ENCODE results near the gene HAUS7.

Gene HAUS7

DNA sequence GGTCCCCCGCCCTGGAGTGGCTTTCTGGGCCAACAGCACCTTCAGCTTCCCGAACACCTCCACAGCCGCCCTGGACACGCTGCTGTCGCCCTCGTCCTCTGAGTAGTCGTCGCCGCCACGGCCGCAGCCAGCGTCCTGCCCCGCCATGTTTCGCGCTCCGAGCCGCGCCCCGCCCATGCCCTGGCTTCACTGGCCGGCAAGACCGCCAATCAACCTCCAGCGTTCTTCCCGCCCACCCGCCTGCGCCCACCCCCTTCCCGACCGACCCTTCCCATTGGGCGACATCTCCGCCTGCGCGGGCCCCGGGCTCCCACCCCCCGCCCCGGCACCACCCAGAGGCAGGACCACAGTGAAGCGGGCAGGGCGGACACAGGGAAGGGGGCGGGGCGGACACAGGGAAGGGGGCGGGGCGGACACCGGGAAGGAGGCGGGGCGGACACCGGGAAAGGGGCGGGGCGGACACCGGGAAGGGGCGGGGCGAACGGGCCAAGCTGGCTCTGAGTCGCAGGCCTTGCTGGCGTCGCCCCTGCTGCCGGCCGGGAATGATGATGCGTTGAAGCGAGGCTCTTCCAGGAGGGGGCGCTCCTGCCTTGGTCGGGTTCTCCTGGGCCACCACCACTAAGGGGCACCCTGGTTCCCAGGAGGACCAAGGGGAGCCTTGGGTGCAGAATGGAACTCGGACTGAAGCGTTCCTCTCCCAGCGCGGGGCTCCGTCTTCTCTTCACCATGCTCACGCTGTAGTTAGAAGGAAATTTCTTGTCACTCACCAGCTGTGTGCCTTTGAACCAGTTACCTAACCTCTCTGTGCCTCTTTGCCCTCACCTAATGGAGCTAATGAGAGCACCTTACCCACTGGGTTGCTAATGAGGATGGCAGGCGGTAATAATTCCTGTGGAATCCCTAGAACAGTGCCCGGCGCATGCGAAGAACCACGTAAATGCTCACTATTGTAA is at the start of gene HAUS7:
Gene HAUS7, minus strand, starts transcription at position 166 of the 953 bp plus-strand sequence. Its CDS starts 19 bp downstream, at position 147.
- peak; percentile 86 for DNase-seq

DNA sequence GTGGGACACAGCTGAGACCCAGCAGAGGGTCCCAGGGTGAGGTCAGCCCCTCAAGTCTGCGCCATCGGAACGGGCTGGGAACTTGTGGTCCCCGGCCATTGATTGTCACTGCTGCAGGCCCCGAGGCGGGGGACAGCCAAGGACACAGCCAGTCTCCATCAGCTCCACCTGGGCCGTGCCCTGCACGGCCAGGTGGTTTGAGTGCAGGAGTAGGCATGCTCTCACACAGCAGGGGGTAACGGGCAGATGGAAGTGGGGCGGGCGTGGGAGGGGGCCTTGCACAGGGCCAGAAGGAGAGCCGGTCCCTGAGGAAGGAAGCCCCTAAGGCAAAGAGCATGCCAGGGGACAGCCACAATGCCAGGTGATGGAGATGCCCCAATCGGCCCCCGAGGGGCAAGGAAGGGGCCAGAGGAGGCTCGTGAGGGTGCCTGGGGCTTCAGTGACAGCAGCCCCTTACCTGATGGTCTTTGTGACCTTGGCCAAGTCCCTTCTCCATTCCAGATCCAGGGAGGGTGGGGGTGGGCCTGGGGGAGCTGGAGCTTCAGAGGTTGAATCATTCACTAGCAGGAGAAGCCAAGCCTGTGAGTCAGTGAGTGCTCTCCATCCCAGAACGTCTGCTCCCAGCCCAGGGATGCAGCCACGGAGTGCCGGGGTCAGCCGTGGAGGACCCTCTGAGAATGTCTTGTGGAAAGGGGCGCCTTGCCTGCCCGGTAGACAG is 49.4 kb upstream of the HAUS7 start:
- DNase-seq: no peak

DNA sequence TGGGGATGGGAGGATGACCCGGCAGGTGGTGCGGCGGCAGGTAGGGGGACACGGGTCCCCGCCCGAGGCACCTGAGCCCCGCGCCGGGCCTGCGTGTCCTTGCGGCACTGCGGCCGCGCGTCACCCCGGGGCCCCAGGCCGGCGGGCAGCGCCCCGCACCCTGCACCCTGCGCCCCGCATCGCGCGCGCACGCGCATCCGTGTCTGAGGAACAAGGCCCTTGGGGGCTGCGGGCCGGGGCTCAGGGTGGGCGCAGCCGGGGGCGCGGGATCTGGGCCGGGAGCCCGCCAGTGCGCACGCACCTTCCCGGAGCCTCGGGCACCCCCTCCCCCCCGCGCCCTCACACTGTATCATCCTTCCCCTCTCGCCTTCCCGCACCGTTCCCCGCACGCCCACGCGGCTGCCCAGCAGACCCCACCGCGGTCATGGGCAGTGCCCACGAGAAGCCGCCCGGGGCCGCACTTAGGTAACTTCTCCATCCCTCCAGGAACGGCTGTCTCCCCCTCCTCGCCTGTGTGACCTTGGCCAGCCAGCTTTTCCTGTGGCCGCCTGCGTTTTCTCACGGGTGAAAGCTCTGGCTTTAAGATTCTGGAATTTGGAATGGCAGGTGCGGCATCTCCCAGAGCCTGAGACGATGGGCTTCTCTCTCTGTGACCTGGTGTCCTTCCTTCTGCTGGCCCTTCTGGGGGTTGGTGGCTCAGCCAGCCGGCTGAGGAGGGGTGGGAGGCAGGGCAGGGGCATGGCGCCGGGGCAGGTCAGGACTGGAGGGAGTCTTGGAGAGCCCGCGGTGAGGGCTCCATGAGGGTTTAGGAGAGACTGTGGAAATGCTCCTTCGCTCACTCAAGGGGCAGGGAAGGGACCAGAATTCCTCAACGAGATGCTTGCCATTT is 47.8 kb upstream of the HAUS7 start:
- no peak for DNase-seq

DNA sequence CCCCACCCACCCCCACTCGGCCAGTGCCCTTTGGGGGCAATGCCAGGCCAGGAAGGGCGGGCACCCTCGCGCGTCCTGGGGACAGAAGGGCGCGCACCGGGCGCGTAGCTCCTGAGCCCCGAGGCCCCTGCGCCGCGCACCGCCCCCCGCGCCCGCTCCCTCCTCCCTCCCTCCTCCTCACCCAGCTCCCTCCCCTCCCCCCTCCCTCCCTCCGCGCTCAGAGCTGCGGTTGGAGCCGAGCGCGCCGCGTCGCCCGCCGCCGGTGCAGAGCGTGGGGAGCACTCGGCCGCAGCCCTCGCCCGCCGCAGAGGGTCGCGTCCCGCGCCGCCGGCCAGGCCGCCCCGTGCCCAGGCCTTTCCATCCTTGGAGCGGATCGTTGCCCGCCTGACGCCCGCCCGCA is 47.0 kb upstream of the HAUS7 start, which contains the start of gene ATP2B3:
Gene ATP2B3, plus strand, starts transcription at position 220 of the 400 bp plus-strand sequence. CDS start 18,606 bp downstream, outside the sequence.
- DNase-seq: no peak

DNA sequence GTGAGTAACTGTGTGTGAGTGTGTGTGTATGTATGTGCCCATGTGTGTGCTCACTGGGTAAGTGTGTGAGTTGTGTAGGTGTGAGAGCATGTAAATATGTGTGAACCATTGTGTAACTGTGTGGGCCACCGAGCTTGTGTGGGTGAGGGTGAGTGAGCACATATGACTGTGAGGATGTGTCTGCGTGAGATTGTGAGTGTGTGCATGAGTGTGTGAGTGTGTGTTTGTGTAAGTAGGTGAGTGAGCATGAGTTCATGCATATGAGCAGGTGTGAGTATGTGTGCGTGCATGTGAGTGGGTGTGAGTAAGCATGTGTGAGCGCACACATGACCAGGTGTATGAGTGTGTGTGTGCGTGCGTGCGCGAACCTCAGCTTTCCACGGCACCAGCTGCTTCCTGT is 45.7 kb upstream of the HAUS7 start:
- no peak for DNase-seq

DNA sequence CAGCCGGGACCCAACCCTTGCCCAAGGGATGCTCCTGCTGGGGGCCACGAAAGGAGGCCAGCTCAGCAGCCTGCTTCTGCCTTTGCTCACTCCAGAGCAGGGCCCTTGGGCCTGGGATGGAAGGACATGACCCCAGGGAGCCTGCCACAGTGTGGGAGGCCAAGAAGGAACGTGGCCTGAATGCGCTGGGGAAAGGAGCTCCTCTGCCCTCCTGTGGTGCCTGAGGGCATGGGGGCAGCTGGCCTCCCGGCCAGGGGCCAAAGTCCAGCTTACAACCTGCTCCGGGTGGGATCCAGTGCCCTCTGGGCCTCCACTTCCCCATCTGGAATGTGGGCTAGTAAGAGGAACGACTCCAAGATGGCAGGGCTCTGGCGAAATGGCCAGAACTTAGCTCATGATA is 45.1 kb upstream of the HAUS7 start:
- no peak for DNase-seq

DNA sequence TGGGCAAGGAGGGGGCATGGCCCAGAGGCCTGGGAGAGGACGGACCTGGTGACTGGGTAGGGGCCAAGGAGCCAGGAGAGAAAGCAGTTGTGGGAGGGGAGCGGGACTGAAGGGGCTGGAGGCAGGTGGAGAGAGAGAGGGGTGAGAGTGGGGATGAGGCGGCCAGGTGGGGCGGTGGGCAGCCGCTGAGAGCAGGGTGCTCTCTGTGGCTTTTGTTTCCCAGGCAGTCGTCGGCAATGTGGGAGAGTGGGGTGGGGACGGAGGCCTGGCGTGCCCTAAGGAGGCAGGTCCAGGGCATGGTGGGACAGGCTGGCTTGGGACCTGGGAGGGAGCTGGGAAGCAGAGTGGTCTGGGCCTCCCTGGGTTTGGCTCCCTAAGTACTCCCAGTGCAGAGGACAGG is 43.9 kb upstream of the HAUS7 start:
- no peak for DNase-seq

DNA sequence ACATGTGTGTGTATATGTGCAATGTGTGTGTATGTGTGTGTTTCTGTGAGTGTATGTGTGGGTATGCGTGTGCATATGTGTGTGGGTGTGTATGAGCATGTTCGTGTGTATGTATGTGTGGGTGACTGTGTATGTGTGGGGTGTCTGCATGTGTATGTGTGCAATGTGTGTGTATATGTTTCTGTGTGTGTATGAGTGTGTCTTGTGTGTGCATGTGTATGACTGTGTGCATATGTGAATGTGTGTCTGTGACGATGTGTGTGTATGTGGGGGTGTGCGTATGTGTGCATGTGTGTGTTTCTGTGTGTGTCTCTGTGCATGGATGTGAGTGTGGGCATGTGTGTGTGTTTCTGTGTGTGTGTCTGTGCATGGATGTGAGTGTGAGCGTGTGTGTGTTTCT is 42.9 kb upstream of the HAUS7 start:
- DNase-seq: no peak

DNA sequence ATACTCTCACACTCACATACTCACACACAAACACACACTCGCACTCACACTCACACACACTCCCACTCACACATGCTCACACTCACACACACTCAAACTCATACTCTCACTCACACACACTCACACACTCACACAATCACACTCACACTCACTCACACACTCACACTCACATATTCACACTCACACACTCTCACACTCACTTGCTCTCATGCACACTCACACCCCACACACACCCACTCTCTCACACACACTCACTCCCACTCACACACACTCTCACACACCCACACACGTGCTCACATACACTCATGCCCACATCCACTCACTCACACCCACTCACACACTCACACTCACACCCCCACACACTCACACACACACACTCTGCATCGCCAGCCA is 42.1 kb upstream of the HAUS7 start:
- no peak for DNase-seq

DNA sequence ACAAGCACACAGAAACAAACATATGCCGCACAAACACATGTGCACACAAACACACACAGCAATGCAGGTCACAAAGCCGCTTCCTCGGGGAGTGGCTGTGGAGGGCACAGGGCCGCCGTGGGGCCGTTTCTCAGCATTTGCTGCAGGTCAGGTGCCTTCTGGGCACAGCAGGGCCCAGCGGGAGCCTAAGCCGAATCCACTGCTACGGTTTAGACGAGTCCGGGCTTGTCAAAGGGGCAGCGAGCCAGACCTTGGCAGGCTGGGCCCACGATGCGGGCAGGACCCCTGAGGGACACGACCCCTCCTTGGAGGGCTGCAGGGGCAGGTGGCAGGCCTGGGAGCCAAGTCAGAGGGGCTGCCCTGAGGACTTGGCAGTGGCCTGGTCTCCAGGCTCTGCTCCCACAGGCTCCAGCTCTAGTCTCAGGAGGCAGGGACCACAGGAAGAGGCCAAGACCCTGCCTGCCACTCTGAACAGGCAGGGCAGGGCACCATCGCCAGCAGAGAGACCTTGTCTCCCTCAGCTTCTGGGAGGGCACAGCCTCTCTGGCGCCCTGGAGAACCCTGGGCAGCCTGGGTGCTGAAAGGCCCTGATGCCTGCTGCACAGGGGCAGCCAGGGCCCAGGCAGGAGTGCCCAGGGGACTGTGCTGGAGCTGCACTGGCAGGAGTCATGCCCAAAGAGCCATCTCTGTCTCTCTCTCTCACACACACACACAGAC is 41.6 kb upstream of the HAUS7 start:
- DNase-seq: no peak

DNA sequence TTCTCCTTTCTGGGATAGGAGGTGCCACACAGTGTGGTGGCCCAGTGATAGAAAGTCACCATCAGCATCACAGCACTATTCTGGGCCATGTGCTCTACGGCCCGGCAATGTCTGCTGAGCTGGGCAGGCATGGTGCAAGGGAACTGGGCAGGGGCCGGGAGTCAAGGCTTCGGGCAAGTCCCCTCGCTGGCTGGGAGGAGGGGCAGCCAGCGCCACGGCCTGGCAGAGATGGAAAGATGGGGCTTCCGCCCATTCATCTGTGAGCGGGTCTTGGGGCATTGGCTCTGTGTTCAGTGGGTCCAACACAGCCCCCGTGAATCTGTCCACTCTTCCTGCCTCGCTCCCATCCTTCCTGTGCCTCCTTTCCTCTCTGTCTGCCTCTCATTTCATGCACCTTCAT is 40.0 kb upstream of the HAUS7 start:
- no peak for DNase-seq

DNA sequence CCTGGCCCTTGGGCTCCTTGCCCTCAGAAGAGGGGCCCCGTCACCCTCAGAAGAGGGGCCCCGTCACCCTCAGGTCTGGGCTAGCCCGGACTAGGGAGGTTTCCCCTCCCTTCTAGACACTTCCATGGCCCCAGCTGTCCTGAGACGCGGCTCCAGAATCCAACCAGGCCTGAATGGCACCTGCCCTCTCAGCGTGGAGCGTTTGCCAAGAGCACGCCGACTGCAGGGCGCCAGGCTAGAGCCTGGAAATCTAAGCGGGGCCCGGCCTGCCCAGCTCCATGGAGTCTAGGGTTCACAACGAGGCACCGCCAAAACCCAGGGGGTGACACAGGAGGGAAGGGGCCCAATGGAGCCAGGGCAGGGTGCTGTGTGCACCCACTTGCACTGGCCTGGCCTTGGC is 39.2 kb upstream of the HAUS7 start:
- no peak for DNase-seq

DNA sequence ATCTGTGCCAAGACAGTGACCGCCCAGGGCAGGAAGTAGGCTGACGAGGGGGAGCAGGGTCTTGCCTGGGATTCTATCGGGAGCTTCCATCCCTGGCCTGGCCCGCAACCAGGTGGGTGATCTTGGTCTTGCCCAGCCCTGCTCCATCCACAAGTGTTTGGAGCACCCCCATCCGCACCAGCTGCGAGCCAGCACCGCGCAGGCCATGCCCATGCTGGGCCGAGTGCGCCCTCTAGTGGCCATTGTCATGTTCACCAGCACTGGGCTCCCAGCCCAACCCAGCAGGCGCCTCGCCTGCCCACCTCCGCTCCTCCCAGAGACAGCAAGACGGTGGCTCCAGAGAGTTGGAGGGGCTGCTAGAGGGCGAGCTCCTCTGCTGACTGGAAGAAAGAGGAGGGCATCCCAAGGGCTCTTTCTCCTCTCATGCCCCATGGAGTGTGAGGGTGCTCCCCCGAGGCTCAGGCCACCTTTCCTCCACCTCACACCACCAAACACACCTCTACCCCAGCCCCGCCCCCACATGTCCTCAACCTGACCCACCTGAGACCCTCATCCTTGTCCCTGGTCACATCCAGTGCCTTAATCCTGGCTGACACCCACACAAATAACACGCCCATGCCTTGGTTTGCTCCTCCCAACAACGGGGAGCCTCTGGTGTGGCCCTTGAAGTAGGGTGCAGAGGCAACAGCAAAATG is 37.3 kb upstream of the HAUS7 start:
- DNase-seq: peak; percentile 40

DNA sequence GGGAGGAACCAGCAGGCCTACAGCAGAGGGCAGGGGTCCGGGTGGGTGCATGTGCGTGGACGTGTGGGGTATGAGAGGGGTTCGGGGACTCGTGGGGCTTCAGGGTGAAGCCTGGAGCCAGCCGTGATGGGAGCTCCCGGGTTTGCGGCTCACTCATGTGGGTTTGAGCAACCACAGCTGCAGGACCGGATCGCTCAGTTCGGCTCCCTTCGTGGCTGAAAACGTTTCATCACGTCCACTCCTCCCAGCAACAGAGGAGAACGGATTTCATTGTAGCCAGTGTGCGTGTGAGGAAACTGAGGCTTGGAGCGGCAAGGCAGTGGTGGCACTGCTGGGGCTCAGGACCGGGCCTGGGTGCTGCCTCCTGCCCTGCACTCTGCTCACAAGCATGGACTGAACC is 35.0 kb upstream of the HAUS7 start:
- DNase-seq: no peak

DNA sequence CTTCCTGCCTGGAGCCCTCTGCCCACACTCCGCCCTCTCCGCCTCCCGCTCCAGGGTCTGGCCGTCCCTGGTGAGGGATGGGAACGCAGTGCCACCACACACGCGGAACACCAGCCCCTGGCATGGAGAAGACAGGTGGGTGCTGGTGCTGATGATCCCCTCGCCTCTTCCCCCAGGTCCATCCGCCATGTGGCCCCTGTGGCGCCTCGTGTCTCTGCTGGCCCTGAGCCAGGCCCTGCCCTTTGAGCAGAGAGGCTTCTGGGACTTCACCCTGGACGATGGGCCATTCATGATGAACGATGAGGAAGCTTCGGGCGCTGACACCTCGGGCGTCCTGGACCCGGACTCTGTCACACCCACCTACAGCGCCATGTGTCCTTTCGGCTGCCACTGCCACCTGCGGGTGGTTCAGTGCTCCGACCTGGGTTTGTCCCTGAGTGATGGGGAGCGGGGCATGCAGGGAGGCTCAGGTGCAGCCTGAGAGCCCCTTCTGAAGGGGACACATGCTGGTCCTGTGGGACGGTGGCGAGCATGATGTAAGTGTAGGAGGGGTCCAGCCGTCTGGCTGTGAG is 34.2 kb upstream of the HAUS7 start:
- DNase-seq: no peak

DNA sequence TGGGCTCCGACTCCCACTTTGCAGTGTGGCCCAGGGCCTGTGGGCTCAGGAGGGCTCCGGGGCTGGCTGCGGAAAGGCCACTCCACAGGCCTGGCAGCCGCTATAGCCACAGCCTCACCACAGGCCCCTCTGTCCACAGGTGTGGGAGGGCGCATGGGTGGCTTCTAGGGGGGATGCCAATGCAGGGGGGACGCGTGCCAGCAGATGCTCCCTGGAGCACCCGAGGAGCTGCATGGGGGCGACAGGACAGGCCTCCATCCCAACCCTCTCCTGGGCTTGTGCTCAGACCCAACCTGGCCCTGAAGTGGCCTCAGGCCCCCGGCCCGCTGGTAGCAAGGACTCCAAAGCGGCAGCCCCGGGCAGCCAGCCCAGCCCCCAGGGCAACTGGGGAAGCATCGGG is 32.4 kb upstream of the HAUS7 start:
- no peak for DNase-seq

DNA sequence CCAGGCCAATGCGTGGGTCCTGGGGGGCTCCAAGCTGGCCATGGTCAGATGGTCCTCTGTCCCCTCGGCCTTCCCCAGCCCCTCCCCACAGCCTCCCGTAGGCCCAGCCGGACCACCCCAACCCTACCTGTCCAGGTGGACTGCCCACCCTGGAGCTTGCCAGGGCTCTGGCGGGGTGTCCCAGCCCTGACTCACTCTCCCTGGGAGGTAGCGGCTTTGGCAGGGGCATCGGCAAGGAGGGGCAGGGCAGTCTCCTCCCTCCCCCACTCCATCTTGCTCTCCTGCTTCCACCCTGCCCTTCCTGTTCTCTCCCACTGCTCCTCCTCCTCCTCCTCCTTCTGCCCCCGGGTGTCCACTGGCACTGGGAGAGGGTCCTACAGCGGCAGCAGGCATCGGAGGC is 31.8 kb upstream of the HAUS7 start:
- no peak for DNase-seq

DNA sequence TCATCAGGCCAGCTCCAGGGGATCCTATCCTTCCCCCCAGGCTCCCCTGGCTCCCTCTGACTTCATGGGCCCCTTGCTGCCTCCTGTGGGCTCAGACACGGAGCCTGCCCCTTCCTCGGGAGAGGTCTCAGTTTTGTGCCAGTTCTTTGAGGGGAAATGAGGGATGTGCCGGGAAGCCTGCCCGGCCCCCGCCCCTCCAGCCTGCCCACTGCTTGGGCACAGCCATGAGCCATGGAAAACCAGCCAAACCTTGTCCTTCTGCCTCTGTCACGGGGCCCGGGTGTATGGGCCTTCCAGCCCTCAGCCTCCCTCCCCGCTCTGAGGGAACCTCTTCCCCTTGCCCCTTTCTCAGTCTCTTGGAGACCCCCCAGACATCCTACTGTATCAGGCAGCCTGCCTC is 31.2 kb upstream of the HAUS7 start:
- no peak for DNase-seq

DNA sequence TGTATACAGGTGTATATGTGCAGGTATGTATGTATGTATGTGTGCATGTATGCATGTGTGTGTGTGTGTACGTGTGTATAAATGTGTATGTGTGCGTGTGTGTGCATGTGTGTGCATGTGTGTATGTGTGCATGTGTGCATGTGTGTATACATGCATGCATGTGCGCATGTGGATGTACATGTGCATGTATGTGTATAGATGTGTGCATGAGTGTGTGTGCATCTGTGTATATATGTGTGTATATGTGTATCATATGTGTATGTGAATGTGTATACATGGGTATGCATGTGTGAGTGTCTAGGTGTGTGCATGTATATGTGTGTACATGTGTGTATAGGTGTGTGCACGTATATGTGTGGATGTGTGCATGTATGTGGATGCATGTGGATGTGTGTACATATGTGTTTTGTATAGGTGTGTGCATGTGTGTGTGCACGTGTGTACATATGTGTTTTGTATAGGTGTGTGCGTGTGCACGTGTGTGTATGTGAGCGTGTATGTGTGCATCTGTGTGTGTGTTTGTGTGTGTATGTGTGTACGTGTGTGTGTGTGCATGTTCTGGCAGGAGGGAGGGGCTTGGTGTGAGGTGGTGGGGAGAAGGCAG is 30.4 kb upstream of the HAUS7 start:
- DNase-seq: no peak

DNA sequence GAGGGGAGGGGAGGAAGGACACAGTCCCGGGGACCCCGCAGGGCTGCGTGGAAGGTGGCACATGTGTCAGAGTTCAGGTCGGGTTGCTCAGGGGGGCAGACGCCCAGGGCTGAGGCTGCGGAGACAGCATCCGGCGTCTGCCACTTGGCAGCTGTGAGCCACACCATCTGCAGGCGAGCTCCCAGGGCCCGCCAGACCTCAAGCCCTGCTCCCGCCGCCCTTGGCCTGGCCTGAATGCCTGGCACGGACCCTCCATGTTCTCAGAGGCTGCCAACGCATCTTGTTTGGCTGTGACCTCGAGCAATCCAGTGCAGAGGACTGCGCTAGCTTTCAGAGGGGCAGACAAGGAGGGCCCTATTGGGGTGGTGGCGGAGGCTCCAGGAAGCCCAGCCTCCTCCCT is 29.5 kb upstream of the HAUS7 start:
- DNase-seq: no peak

DNA sequence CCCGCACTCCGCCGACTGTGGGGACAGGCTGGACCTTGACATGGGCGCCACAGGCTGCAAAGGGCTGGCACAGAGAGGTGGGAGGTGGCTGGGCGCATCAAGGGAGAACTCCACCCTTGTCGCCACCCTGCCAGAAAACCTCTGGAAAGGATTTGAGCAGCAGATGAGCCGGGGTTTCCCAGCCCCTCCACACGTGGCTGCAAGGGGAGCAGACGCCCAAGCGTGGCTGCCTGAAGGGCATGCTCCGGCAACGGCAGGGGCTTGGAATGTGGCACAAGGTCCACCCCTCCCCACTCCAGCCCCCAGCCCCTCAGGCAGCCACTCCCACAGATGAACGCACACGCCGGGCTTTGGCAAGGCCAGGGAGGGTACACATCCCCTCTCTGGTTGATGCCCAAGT is 29.0 kb upstream of the HAUS7 start:
- DNase-seq: no peak

Data from NCI-H748 treated with DMSO at 0.1 percent for 48 hours (cell line).